Retinal pigment epithelial cell (primary cell): Measurements from ENCODE around the gene CCNY.

Source experiments
- DNase-seq: peaks from one replicate; pipeline ENCODE4 v3.0.0-alpha.2; 2010; ENCODE audit warnings: low read depth
- H3K4me3 ChIP-seq: 2 replicates; pipeline ENCODE4 v1.5.1; 2011; ENCODE audit warnings: mild to moderate bottlenecking, low read length, control low read depth, moderate library complexity
- CTCF ChIP-seq: conservative IDR thresholded peaks from 2 replicates; pipeline ENCODE4 v1.5.1; 2011; ENCODE audit warnings: low read depth, low read length, control low read depth, inconsistent platforms

CCNY gene

GRCh38 chr10:35471435-35471834 is 135.1 kb downstream of the CCNY start:
- H3K4me3 ChIP-seq: no peak overlapping the region

GRCh38 chr10:35480142-35480541 is 143.8 kb downstream of the CCNY start:
- DNase-seq: no peak
- peak; percentile 10 for TF ChIP-seq CTCF
- no peak overlapping the region for H3K4me3 ChIP-seq

More at GRCh38 chr10:35471435-35471834, 135.1 kb downstream of the CCNY start:
- no peak for DNase-seq
- no peak for TF ChIP-seq CTCF

GRCh38 chr10:35481413-35481812 is 145.1 kb downstream of the CCNY start:
- no peak for TF ChIP-seq CTCF
- no peak for DNase-seq
- no peak overlapping the region for H3K4me3 ChIP-seq

- no peak for TF ChIP-seq CTCF
- H3K4me3 ChIP-seq: no peak overlapping the region
- no peak for DNase-seq
Measured at GRCh38 chr10:35486297-35486990, 150.1 kb downstream of the CCNY start.

GRCh38 chr10:35487336-35488034 is 151.2 kb downstream of the CCNY start:
- no peak overlapping the region for H3K4me3 ChIP-seq
- DNase-seq: no peak
- no peak for TF ChIP-seq CTCF

- TF ChIP-seq CTCF: no peak
- DNase-seq: no peak
- H3K4me3 ChIP-seq: no peak overlapping the region
Measured at GRCh38 chr10:35488228-35488627, 151.9 kb downstream of the CCNY start.
